HepG2 (cell line): Measurements from ENCODE around the gene ZNF831. TPM values are rescaled to one million over a fixed set of nuclear protein-coding genes. Genes with fewer than 3 reads are reported as not detected.

Experiments
- ATAC-seq: fragments of 200-7000 bp; cut with Tn5 transposase; 3 replicates; pipeline ENCODE4 v1.9.1; 2020; ENCODE audit warnings: mild to moderate bottlenecking, moderate library complexity
- BruUV-seq: library from RNA; stranded (reverse); fragments of 400-500 nt; replicated peaks from 2 replicates; lab custom pipeline; 2021; lab: Mats Ljungman, UMichigan
- CTCF ChIA-PET: fragments of 300-600 bp; formaldehyde crosslinking; extraction: SDS; loops from one replicate; lab custom pipeline; 2021; ENCODE audit warnings: low total read pairs, inconsistent platforms, low intra/inter-chr PET ratio; lab: Yijun Ruan, JAX
- POLR2A ChIA-PET: fragments of 350-600 bp; sonication (Branson Sonifier 250); formaldehyde crosslinking; loops from one replicate; lab custom pipeline; 2020; ENCODE audit warnings: antibody characterized with exemption, inconsistent platforms; lab: Yijun Ruan, JAX
- DNase-seq: peaks from one replicate; pipeline ENCODE4 v3.0.0-alpha.2; 2015; ENCODE audit warnings: low spot score
- FAIRE-seq: peaks from 3 replicates; lab custom pipeline; 2011; peaks lifted over from hg19 to GRCh38; lab: Jason Lieb, UNC
- H2AFZ ChIP-seq: one replicate; pipeline ENCODE4 v1.6.1; 2011; ENCODE audit warnings: low read length, inconsistent platforms
- H3K27ac ChIP-seq: fragments of 300-600 bp; 3 replicates; pipeline ENCODE4 v1.8.0; 2011; ENCODE audit warnings: mixed run types, mild to moderate bottlenecking, mixed read lengths, low read length, inconsistent platforms; ENCODE audit not compliant: insufficient read depth; ENCODE audit errors: extremely low read length
- H3K27me3 ChIP-seq, 2 experiments: fragments of 200-600 bp in 1 of 2; 2 replicates in 1 of 2; 3 replicates in 1 of 2; pipeline versions ENCODE4 v1.6.0 to v1.8.0; 2011; ENCODE audit warnings: low read length in 2 of 2, mild to moderate bottlenecking in 2 of 2, moderate library complexity in 2 of 2, inconsistent platforms in 1 of 2; ENCODE audit not compliant: insufficient read depth in 2 of 2, control insufficient read depth in 1 of 2
- H3K36me3 ChIP-seq, 2 experiments: fragments of 200-600 bp in 1 of 2; replicated peaks in 1 of 2; 2 replicates in 1 of 2; 3 replicates in 1 of 2; pipeline versions ENCODE4 v1.5.1 to v1.8.0; 2011; ENCODE audit warnings: low read length in 2 of 2, inconsistent platforms in 1 of 2; ENCODE audit not compliant: insufficient read depth in 2 of 2, control insufficient read depth in 1 of 2
- H3K4me1 ChIP-seq: 2 replicates; pipeline ENCODE4 v1.5.1; 2012; ENCODE audit warnings: low read length, inconsistent platforms; ENCODE audit not compliant: insufficient read depth
- H3K4me2 ChIP-seq: 2 replicates; pipeline ENCODE4 v1.6.0; 2011; ENCODE audit warnings: low read depth, low read length, inconsistent platforms
- H3K4me3 ChIP-seq, 3 experiments: fragments of 200-600 bp in 1 of 3; sonication (generic), shearing (Covaris generic) in 1 of 3; replicated peaks in 1 of 3; 2 replicates each; pipeline ENCODE4 v1.5.1; 2011 to 2016; ENCODE audit warnings: low read length in 3 of 3, inconsistent platforms in 2 of 3, low read depth in 2 of 3, mild to moderate bottlenecking in 2 of 3, control low read depth in 1 of 3, mixed read lengths in 1 of 3; ENCODE audit not compliant: insufficient read depth in 1 of 3
- H3K79me2 ChIP-seq: one replicate; pipeline ENCODE4 v1.6.1; 2011; ENCODE audit warnings: low read length, inconsistent platforms; ENCODE audit not compliant: insufficient read depth
- H3K9ac ChIP-seq: 2 replicates; pipeline ENCODE4 v1.6.0; 2011; ENCODE audit warnings: mild to moderate bottlenecking, low read depth, low read length, inconsistent platforms; ENCODE audit not compliant: insufficient read depth
- H3K9me3 ChIP-seq: 2 replicates; pipeline ENCODE4 v1.5.1; 2012; ENCODE audit warnings: mild to moderate bottlenecking, low read length
- H4K20me1 ChIP-seq: 2 replicates; pipeline ENCODE4 v1.6.0; 2011; ENCODE audit warnings: inconsistent platforms, mild to moderate bottlenecking, low read length, moderate library complexity; ENCODE audit not compliant: insufficient read depth
- CERS6 ChIP-seq: sonication (generic); formaldehyde crosslinking; IDR thresholded peaks from 2 replicates; pipeline ENCODE4 v1.5.0; 2020; ENCODE audit warnings: missing genetic modification reagents
- CHD4 ChIP-seq: fragments of 200-600 bp; sonication (generic); IDR thresholded peaks from 2 replicates; pipeline ENCODE4 v1.7.0; 2017; ENCODE audit warnings: mild to moderate bottlenecking, low read length, borderline replicate concordance
- ETV6 ChIP-seq: sonication (generic); formaldehyde crosslinking; conservative IDR thresholded peaks from 2 replicates; pipeline ENCODE4 v1.4.0; 2020; ENCODE audit warnings: missing genetic modification reagents
- GLI4 ChIP-seq: sonication (generic); formaldehyde crosslinking; IDR thresholded peaks from 2 replicates; pipeline ENCODE4 v1.5.1; 2020; ENCODE audit warnings: missing genetic modification reagents, mild to moderate bottlenecking, moderate library complexity, borderline replicate concordance
- JUN ChIP-seq: sonication (generic); formaldehyde crosslinking; IDR thresholded peaks from 2 replicates; pipeline ENCODE4 v1.4.0; 2020; ENCODE audit warnings: mild to moderate bottlenecking, missing genetic modification reagents
- LCORL ChIP-seq, 2 experiments: fragments of 450-650 bp in 1 of 2; sonication (generic) in 1 of 2; formaldehyde crosslinking in 1 of 2; IDR thresholded peaks; 2 replicates each; pipeline versions ENCODE4 v1.5.0 to v1.6.1; 2017 to 2020; ENCODE audit warnings: antibody characterized with exemption in 1 of 2, missing genetic modification reagents in 1 of 2
- RORA ChIP-seq: sonication (generic); formaldehyde crosslinking; IDR thresholded peaks from 2 replicates; pipeline ENCODE4 v1.5.0; 2020; ENCODE audit warnings: mild to moderate bottlenecking, missing genetic modification reagents, moderate library complexity
- YEATS2 ChIP-seq: sonication (generic); formaldehyde crosslinking; IDR thresholded peaks from 2 replicates; pipeline ENCODE4 v1.4.0; 2020; ENCODE audit warnings: missing genetic modification reagents, borderline replicate concordance
- ZBTB44 ChIP-seq: sonication (generic); formaldehyde crosslinking; IDR thresholded peaks from 2 replicates; pipeline ENCODE4 v1.4.0; 2020; ENCODE audit warnings: missing genetic modification reagents
- ZNF343 ChIP-seq: sonication (generic); formaldehyde crosslinking; IDR thresholded peaks from 2 replicates; pipeline ENCODE4 v1.4.0; 2020; ENCODE audit warnings: mild to moderate bottlenecking, missing genetic modification reagents
- ZNF567 ChIP-seq: sonication (generic); formaldehyde crosslinking; IDR thresholded peaks from 2 replicates; pipeline ENCODE4 v1.8.1; 2023; ENCODE audit warnings: mild to moderate bottlenecking, missing genetic modification reagents, borderline replicate concordance
- ZNF570 ChIP-seq: sonication (generic); formaldehyde crosslinking; IDR thresholded peaks from 2 replicates; pipeline ENCODE4 v1.4.0; 2020; ENCODE audit warnings: mild to moderate bottlenecking, missing genetic modification reagents, borderline replicate concordance
- WGBS: methylation state at CpG from one replicate; pipeline ENCODE4 v1.1.6; 2017; ENCODE audit warnings: low lambda C conversion rate; 5-methylcytosine and 5-hydroxymethylcytosine counted together
- in situ Hi-C: cut with HindIII; loops from 2 replicates; pipeline ENCODE4 v1.10.0; 2017; ENCODE audit warnings: low pct_unique_long_range_greater_than_20kb; ENCODE audit not compliant: extremely low pct_ligation_motif_present
- intact Hi-C: fragments of 100-400 bp; cut with micrococcal nuclease; formaldehyde crosslinking; loops from one replicate; pipeline ENCODE4 v1.10.0; 2022; ENCODE audit not compliant: unreplicated experiment
- polyA plus RNA-seq, 8 experiments: library from polyadenylated mRNA; depleted of rRNA in 3 of 8; stranded (reverse) in 7 of 8; unstranded in 1 of 8; fragments of >200 nt; fragmentation: Illumina TruSeq in 4 of 8; extraction: Trizol in 4 of 8; gene quantifications; 2 replicates each; pipeline versions ENCODE4 v1.2.1 to v1.2.3, GENCODE V29; 2011 to 2016; ENCODE audit warnings: low read depth in 4 of 8, missing spikeins in 1 of 8, mixed read lengths in 1 of 8; ENCODE audit not compliant: insufficient read depth in 1 of 8
- total RNA-seq, 5 experiments: library from RNA; depleted of rRNA; stranded (reverse); fragments of >200 nt; fragmentation: Illumina TruSeq; extraction: Trizol; gene quantifications; 2 replicates each; pipeline ENCODE4 v1.2.3, GENCODE V29; 2016; ENCODE audit warnings: low read depth in 1 of 5

The ZNF831 gene
- total and polyA plus RNA-seq, 2 of the 13 experiments (the other 11 are each of a cell fraction or from before 2014, with no cell fraction given): not detected

GRCh38 chr20:59157961-59158541 lies 5.6 kb upstream of the ZNF831 start:
- no peak for TF ChIP-seq RORA
- TF ChIP-seq JUN (CRISPR knock-in tag): no peak
- TF ChIP-seq ETV6 (CRISPR knock-in tag): no peak
- TF ChIP-seq ZNF567 (CRISPR knock-in tag): no peak
- no peak for TF ChIP-seq CERS6 (CRISPR knock-in tag)

GRCh38 chr20:59158673-59159072 lies 4.9 kb upstream of the ZNF831 start:
- WGBS: 37% methylated on average over 6 of the region's 6 CpGs
- no peak overlapping the region for H3K4me2 ChIP-seq
- FAIRE-seq: no peak
- intact Hi-C loops: no loop called here
- H3K9ac ChIP-seq: no peak overlapping the region
- no peaks in the 10 kb centered on the region for H3K4me1 ChIP-seq
- peaks cover 2 to 33% of the 10 kb centered on the region in 2 experiments for H3K27me3 ChIP-seq
- no peaks in the 10 kb centered on the region for H3K9me3 ChIP-seq
- CTCF ChIA-PET: no interaction called here
- H2AFZ ChIP-seq: no peak overlapping the region
- no peak for ATAC-seq
- TF ChIP-seq LCORL (IDR thresholded peaks at IDR 0.05) (no peak), LCORL (CRISPR knock-in tag; IDR thresholded peaks at IDR 0.05) (no peak), GLI4 (CRISPR knock-in tag) (no peak), ZBTB44 (CRISPR knock-in tag) (no peak), YEATS2 (CRISPR knock-in tag) (no peak), CHD4 (no peak), ZNF570 (no peak), ZNF343 (CRISPR knock-in tag) (no peak)
- TF ChIP-seq, all 625 proteins: peak for 0
- POLR2A ChIA-PET: no interaction called here
- no peak for DNase-seq
- Histone ChIP-seq H4K20me1 (no peaks in the 10 kb centered on the region), H3K27ac (no peak overlapping the region), H3K4me3 (no peak overlapping the region), H3K36me3 (no peaks in the 10 kb centered on the region), H3K79me2 (no peaks in the 10 kb centered on the region)
- in situ Hi-C loops: no loop called here
- no TSS peak for BruUV-seq

More at GRCh38 chr20:59157961-59158541, 5.6 kb upstream of the ZNF831 start:
- H3K4me3 ChIP-seq: no peak overlapping the region
- H3K4me2 ChIP-seq: no peak overlapping the region
- 6% methylated on average over 12 of the region's 12 CpGs for WGBS
- H3K27me3 ChIP-seq: peaks cover 2 to 37% of the 10 kb centered on the region in 2 experiments; a peak in 4 of 5 replicates
- no peaks in the 10 kb centered on the region for H3K4me1 ChIP-seq
- H2AFZ ChIP-seq: no peak overlapping the region
- no peaks in the 10 kb centered on the region for H4K20me1 ChIP-seq
- no peak for FAIRE-seq
- H3K9ac ChIP-seq: no peak overlapping the region
- in situ Hi-C loops: no loop called here
- intact Hi-C loops: no loop called here
- BruUV-seq: no TSS peak
- no peak for DNase-seq
- H3K79me2 ChIP-seq: no peaks in the 10 kb centered on the region
- no peak overlapping the region for H3K27ac ChIP-seq
- no peak for ATAC-seq
- H3K36me3 ChIP-seq: no peaks in the 10 kb centered on the region
- ChIA-PET CTCF (no interaction called here), POLR2A (no interaction called here)
- H3K9me3 ChIP-seq: no peaks in the 10 kb centered on the region
